HCT116 (cell line): ENCODE measurements around the gene IFITM5.

ENCODE experiments used
- CEBPB ChIP-seq: IDR thresholded peaks from 2 replicates; pipeline ENCODE4 v1.6.1; 2012; ENCODE audit warnings: low read depth
- EGR1 ChIP-seq: IDR thresholded peaks from 2 replicates; pipeline ENCODE4 v1.6.1; 2012; ENCODE audit warnings: low read depth
- ELF1 ChIP-seq: IDR thresholded peaks from 2 replicates; pipeline ENCODE4 v1.6.1; 2012; ENCODE audit warnings: low read depth, borderline replicate concordance
- EZH2 ChIP-seq: fragments of 200-600 bp; sonication (generic); IDR thresholded peaks from 2 replicates; pipeline ENCODE4 v1.6.1; 2017; ENCODE audit warnings: antibody characterized with exemption, mixed run types
- JUND ChIP-seq: IDR thresholded peaks from 2 replicates; pipeline ENCODE4 v1.6.1; 2012
- POLR2A ChIP-seq: IDR thresholded peaks from 2 replicates; pipeline ENCODE4 v1.7.0; 2011; ENCODE audit warnings: borderline replicate concordance; ENCODE audit not compliant: insufficient read depth, insufficient read length; ENCODE audit errors: extremely low read depth
- POLR2AphosphoS5 ChIP-seq: IDR thresholded peaks from 2 replicates; pipeline ENCODE4 v1.6.1; 2011; ENCODE audit warnings: mild to moderate bottlenecking, low read depth, low read length, moderate library complexity
- RAD21 ChIP-seq: IDR thresholded peaks from 2 replicates; pipeline ENCODE4 v1.6.1; 2012; ENCODE audit warnings: low read depth, mild to moderate bottlenecking
- TCF7L2 ChIP-seq: IDR thresholded peaks from 2 replicates; pipeline ENCODE4 v1.7.0; 2011; ENCODE audit warnings: borderline replicate concordance, inconsistent platforms; ENCODE audit not compliant: insufficient read depth, insufficient read length; ENCODE audit errors: extremely low read depth
- ZFX ChIP-seq: fragments of 450-650 bp; IDR thresholded peaks from 2 replicates; pipeline ENCODE4 v1.6.1; 2017
- TF ChIP-seq, protein P1 (sequence below), 3 experiments: fragments of 200-600 bp in 1 of 3; sonication (generic) in 1 of 3; IDR thresholded peaks in 2 of 3; conservative IDR thresholded peaks in 1 of 3; 2 replicates each; pipeline ENCODE4 v1.5.1; 2012 to 2017; ENCODE audit warnings: low read depth in 2 of 3, low read length in 2 of 3, antibody characterized with exemption in 1 of 3, borderline replicate concordance in 1 of 3, control low read depth in 1 of 3, mild to moderate bottlenecking in 1 of 3, mixed read lengths in 1 of 3, mixed run types in 1 of 3, moderate library complexity in 1 of 3; ENCODE audit not compliant: insufficient read depth in 1 of 3

DNA sequence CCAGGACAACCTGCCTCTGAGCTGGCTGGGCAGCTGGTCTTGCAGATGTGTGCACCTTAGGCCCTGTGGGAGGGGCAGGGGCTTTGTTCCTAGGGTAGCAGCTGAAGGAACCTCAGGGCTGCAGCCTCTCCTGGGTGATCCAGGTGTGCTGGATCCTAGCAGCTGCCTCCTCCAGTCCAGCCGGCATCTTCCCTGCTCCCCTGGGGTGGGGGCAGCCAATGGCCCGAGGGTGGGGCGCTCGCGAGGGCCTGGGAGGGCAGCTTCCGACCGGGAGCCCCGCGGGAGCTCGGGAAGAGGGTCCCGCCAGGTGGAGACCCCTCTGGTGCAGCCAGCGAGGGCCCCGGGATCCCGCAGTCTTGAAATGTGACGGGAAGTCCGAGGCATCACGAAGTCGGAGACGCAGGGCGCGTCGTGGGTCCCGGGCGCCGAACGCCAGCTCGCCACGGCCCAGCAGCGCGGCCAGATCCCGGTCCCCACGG is 16.2 kb upstream of the IFITM5 start:
- no peak for TF ChIP-seq RAD21
- TF ChIP-seq, protein P1, sequence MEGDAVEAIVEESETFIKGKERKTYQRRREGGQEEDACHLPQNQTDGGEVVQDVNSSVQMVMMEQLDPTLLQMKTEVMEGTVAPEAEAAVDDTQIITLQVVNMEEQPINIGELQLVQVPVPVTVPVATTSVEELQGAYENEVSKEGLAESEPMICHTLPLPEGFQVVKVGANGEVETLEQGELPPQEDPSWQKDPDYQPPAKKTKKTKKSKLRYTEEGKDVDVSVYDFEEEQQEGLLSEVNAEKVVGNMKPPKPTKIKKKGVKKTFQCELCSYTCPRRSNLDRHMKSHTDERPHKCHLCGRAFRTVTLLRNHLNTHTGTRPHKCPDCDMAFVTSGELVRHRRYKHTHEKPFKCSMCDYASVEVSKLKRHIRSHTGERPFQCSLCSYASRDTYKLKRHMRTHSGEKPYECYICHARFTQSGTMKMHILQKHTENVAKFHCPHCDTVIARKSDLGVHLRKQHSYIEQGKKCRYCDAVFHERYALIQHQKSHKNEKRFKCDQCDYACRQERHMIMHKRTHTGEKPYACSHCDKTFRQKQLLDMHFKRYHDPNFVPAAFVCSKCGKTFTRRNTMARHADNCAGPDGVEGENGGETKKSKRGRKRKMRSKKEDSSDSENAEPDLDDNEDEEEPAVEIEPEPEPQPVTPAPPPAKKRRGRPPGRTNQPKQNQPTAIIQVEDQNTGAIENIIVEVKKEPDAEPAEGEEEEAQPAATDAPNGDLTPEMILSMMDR (IDR thresholded peaks at IDR 0.05 in 2 of 3, conservative IDR thresholded peaks at IDR 0.05 in 1 of 3; ENCODE audit: borderline replicate concordance in 1 of 3, insufficient read depth in 1 of 3, low read depth in 2 of 3, low read length in 2 of 3): no peak
- TF ChIP-seq ELF1: no peak
- TF ChIP-seq POLR2A: no peak
- no peak for TF ChIP-seq POLR2AphosphoS5
- TF ChIP-seq ZFX: no peak
- no peak for TF ChIP-seq EZH2
- TF ChIP-seq TCF7L2: no peak
- no peak for TF ChIP-seq EGR1
- no peak for TF ChIP-seq CEBPB
- TF ChIP-seq JUND: no peak
